Activated naive CD8-positive, alpha-beta T cell (primary cell): ENCODE results near the gene LRRC45.
A peak's percentile ranks its signal among the peaks of the same experiment; 100 is the strongest.

Experiments
- H3K27ac Mint-ChIP-seq: one replicate; pipeline ENCODE4 v1.8.0; 2021; ENCODE audit warnings: mixed read lengths
- H3K27me3 Mint-ChIP-seq: one replicate; pipeline ENCODE4 v1.8.0; 2021; ENCODE audit warnings: mixed read lengths
- H3K36me3 Mint-ChIP-seq: one replicate; pipeline ENCODE4 v1.8.0; 2021; ENCODE audit warnings: mixed read lengths
- H3K4me1 Mint-ChIP-seq: one replicate; pipeline ENCODE4 v1.8.0; 2021; ENCODE audit warnings: low read depth, mixed read lengths
- H3K4me3 Mint-ChIP-seq: one replicate; pipeline ENCODE4 v1.8.0; 2021; ENCODE audit warnings: mild to moderate bottlenecking, mixed read lengths
- H3K9me3 Mint-ChIP-seq: one replicate; pipeline ENCODE4 v1.8.0; 2021; ENCODE audit warnings: low read depth, mixed read lengths

The LRRC45 gene

GRCh38 chr17:82041144-82041814, 18.2 kb downstream of the LRRC45 start:
- Mint-ChIP-seq H3K9me3 (no peaks in the 10 kb centered on the region), H3K4me1 (peaks cover 11% of the 10 kb centered on the region), H3K36me3 (no peaks in the 10 kb centered on the region), H3K4me3 (no peak overlapping the region), H3K27me3 (no peaks in the 10 kb centered on the region), H3K27ac (no peak overlapping the region)

GRCh38 chr17:82042649-82043048, 19.5 kb downstream of the LRRC45 start:
- Mint-ChIP-seq H3K9me3 (no peaks in the 10 kb centered on the region), H3K27ac (no peak overlapping the region), H3K36me3 (no peaks in the 10 kb centered on the region), H3K27me3 (no peaks in the 10 kb centered on the region), H3K4me1 (peaks cover 12% of the 10 kb centered on the region), H3K4me3 (no peak overlapping the region)

- Mint-ChIP-seq H3K4me3 (no peak overlapping the region), H3K36me3 (no peaks in the 10 kb centered on the region), H3K9me3 (no peaks in the 10 kb centered on the region), H3K27me3 (no peaks in the 10 kb centered on the region), H3K4me1 (peaks cover 7% of the 10 kb centered on the region), H3K27ac (no peak overlapping the region)
Measured at GRCh38 chr17:82043507-82043906, 20.4 kb downstream of the LRRC45 start.

GRCh38 chr17:82045936-82046484, 22.9 kb downstream of the LRRC45 start:
- Mint-ChIP-seq H3K4me3 (no peak overlapping the region), H3K9me3 (no peaks in the 10 kb centered on the region), H3K36me3 (no peaks in the 10 kb centered on the region), H3K27ac (no peak overlapping the region), H3K4me1 (peaks cover 8% of the 10 kb centered on the region), H3K27me3 (no peaks in the 10 kb centered on the region)

GRCh38 chr17:82046903-82047302, 23.8 kb downstream of the LRRC45 start:
- no peak overlapping the region for H3K4me3 Mint-ChIP-seq
- H3K27me3 Mint-ChIP-seq: no peaks in the 10 kb centered on the region
- no peaks in the 10 kb centered on the region for H3K9me3 Mint-ChIP-seq
- peaks cover 8% of the 10 kb centered on the region for H3K4me1 Mint-ChIP-seq
- H3K27ac Mint-ChIP-seq: no peak overlapping the region
- no peaks in the 10 kb centered on the region for H3K36me3 Mint-ChIP-seq

GRCh38 chr17:82047379-82047778, 24.3 kb downstream of the LRRC45 start:
- Mint-ChIP-seq H3K36me3 (no peaks in the 10 kb centered on the region), H3K4me3 (peak overlapping the region; percentile 30), H3K9me3 (no peaks in the 10 kb centered on the region), H3K27me3 (no peaks in the 10 kb centered on the region), H3K27ac (no peak overlapping the region), H3K4me1 (peaks cover 8% of the 10 kb centered on the region)

- Mint-ChIP-seq H3K4me1 (peaks cover 8% of the 10 kb centered on the region), H3K27ac (no peak overlapping the region)
Measured at GRCh38 chr17:82047914-82048570, 24.9 kb downstream of the LRRC45 start.

GRCh38 chr17:82048571-82048971, 25.5 kb downstream of the LRRC45 start:
- peaks cover 11% of the 10 kb centered on the region for H3K4me1 Mint-ChIP-seq
- no peaks in the 10 kb centered on the region for H3K27me3 Mint-ChIP-seq
- H3K4me3 Mint-ChIP-seq: no peak overlapping the region
- H3K27ac Mint-ChIP-seq: no peak overlapping the region
- no peaks in the 10 kb centered on the region for H3K36me3 Mint-ChIP-seq
- no peaks in the 10 kb centered on the region for H3K9me3 Mint-ChIP-seq

More at GRCh38 chr17:82047914-82048570, 24.9 kb downstream of the LRRC45 start:
- H3K27me3 Mint-ChIP-seq: no peaks in the 10 kb centered on the region
- H3K36me3 Mint-ChIP-seq: no peaks in the 10 kb centered on the region
- no peak overlapping the region for H3K4me3 Mint-ChIP-seq
- no peaks in the 10 kb centered on the region for H3K9me3 Mint-ChIP-seq

GRCh38 chr17:82049106-82049505, 26.0 kb downstream of the LRRC45 start:
- H3K9me3 Mint-ChIP-seq: no peaks in the 10 kb centered on the region
- H3K27ac Mint-ChIP-seq: no peak overlapping the region
- H3K27me3 Mint-ChIP-seq: no peaks in the 10 kb centered on the region
- H3K4me1 Mint-ChIP-seq: peaks cover 13% of the 10 kb centered on the region
- no peaks in the 10 kb centered on the region for H3K36me3 Mint-ChIP-seq
- no peak overlapping the region for H3K4me3 Mint-ChIP-seq

- no peaks in the 10 kb centered on the region for H3K36me3 Mint-ChIP-seq
- no peaks in the 10 kb centered on the region for H3K27me3 Mint-ChIP-seq
- H3K27ac Mint-ChIP-seq: no peak overlapping the region
- no peak overlapping the region for H3K4me3 Mint-ChIP-seq
- peaks cover 13% of the 10 kb centered on the region for H3K4me1 Mint-ChIP-seq
- no peaks in the 10 kb centered on the region for H3K9me3 Mint-ChIP-seq
Measured at GRCh38 chr17:82049521-82049971, 26.4 kb downstream of the LRRC45 start.

GRCh38 chr17:82050152-82050760, 27.2 kb downstream of the LRRC45 start:
- no peaks in the 10 kb centered on the region for H3K27me3 Mint-ChIP-seq
- no peaks in the 10 kb centered on the region for H3K9me3 Mint-ChIP-seq
- H3K4me1 Mint-ChIP-seq: peaks cover 13% of the 10 kb centered on the region
- no peaks in the 10 kb centered on the region for H3K36me3 Mint-ChIP-seq
- peak overlapping the region; percentile 83 for H3K4me3 Mint-ChIP-seq
- H3K27ac Mint-ChIP-seq: no peak overlapping the region

- Mint-ChIP-seq H3K4me3 (peak overlapping the region; percentile 83), H3K27ac (peak overlapping the region; percentile 8), H3K9me3 (no peaks in the 10 kb centered on the region), H3K36me3 (no peaks in the 10 kb centered on the region), H3K4me1 (peaks cover 13% of the 10 kb centered on the region), H3K27me3 (no peaks in the 10 kb centered on the region)
Measured at GRCh38 chr17:82050761-82051641, 27.9 kb downstream of the LRRC45 start.

- Mint-ChIP-seq H3K27me3 (no peaks in the 10 kb centered on the region), H3K9me3 (no peaks in the 10 kb centered on the region), H3K4me1 (peaks cover 13% of the 10 kb centered on the region), H3K4me3 (peak within 1 kb of the TSS; percentile 88), H3K27ac (peak within 1 kb of the TSS; percentile 79), H3K36me3 (no peaks in the 10 kb centered on the region)
Measured at GRCh38 chr17:82051776-82052637, 28.9 kb downstream of the LRRC45 start, which contains the start of the genes GPS1 and RFNG. GPS1 (plus strand) TSS chr17:82051898; CDS start chr17:82051932, 34 bp downstream. RFNG (minus strand) TSS chr17:82051811; CDS start chr17:82051766, 45 bp downstream.
